ENCODE results near the gene SPATA31D3.

DNA sequence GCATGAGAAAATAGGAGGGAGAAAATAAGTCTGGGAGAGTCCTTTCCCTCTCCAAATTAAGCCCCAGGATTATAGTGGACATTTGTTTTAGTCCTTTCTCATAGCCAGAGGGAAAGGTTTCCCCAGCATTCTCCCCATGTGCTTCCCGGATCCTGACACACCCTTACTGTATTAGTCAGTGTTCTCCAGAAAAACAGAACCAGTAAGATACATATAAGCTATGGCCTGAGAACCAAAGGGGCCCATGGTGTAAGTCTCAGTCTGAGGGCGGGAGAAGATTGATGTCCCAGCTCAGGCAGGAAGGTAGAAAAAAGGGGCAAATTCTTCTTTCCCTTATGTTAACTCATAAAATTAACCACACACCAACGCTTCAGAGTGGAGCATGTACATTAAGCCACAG lies 40.7 kb upstream of the SPATA31D3 start:
- TF ChIP-seq, protein P1, sequence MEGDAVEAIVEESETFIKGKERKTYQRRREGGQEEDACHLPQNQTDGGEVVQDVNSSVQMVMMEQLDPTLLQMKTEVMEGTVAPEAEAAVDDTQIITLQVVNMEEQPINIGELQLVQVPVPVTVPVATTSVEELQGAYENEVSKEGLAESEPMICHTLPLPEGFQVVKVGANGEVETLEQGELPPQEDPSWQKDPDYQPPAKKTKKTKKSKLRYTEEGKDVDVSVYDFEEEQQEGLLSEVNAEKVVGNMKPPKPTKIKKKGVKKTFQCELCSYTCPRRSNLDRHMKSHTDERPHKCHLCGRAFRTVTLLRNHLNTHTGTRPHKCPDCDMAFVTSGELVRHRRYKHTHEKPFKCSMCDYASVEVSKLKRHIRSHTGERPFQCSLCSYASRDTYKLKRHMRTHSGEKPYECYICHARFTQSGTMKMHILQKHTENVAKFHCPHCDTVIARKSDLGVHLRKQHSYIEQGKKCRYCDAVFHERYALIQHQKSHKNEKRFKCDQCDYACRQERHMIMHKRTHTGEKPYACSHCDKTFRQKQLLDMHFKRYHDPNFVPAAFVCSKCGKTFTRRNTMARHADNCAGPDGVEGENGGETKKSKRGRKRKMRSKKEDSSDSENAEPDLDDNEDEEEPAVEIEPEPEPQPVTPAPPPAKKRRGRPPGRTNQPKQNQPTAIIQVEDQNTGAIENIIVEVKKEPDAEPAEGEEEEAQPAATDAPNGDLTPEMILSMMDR (IDR thresholded peaks at IDR 0.05), result no peak
- no peak for TF ChIP-seq POLR2AphosphoS5 (IDR thresholded peaks at IDR 0.05; ENCODE audit: low read depth, low read length)
